ENCODE data around the gene PVALEF. TPM values are rescaled to one million over a fixed set of nuclear protein-coding genes. Genes with fewer than 3 reads are reported as not detected.

PVALEF gene
- total RNA-seq, 1 donor from 2014 or later, result 0.29 TPM

GRCh38 chr17:81129289-81129688 is 36.0 kb upstream of the PVALEF start:
- DNase-seq, result no peak
- Mint-ChIP-seq H3K4me1 (ENCODE audit: low read depth, unreplicated experiment) (peaks cover 4% of the 10 kb centered on the region), H3K27ac (ENCODE audit: unreplicated experiment) (no peak overlapping the region)

DNA sequence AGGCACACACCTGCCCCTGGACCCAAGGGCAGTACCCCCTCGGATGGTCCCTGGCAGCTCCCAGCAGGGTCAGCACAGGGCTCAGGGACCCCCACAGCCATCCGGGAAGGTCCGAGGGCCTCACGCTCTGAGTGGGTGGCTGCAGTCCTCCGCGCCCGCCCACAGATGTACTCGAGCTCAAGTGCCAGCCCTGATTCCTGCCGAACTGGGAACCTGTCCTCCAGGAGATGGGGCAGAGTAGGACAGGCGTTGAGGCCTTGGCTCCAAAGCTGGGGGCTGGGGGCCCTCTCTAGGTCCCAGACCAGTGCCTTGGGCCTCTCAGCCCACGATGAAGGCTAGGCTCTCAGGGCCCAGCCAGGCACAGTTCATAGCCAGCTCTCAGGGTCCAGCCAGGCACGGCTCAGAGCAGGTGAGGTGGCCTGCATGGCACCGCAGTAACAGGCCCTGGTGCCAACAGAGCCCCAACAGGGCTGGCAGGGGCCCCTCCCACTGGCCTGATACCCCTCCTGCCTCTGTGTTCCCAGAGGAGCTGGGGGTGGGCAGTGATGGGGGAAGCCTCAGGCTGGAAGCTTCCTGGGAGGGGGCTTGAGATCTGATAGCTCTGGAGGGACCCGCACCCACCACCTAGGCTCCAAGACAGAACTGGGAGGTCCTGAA is 35.5 kb upstream of the PVALEF start:
- H3K27me3 Mint-ChIP-seq (ENCODE audit: unreplicated experiment), result no peaks in the 10 kb centered on the region
- no peak overlapping the region for H3K27ac Mint-ChIP-seq (ENCODE audit: unreplicated experiment)
- TF ChIP-seq, protein P1, sequence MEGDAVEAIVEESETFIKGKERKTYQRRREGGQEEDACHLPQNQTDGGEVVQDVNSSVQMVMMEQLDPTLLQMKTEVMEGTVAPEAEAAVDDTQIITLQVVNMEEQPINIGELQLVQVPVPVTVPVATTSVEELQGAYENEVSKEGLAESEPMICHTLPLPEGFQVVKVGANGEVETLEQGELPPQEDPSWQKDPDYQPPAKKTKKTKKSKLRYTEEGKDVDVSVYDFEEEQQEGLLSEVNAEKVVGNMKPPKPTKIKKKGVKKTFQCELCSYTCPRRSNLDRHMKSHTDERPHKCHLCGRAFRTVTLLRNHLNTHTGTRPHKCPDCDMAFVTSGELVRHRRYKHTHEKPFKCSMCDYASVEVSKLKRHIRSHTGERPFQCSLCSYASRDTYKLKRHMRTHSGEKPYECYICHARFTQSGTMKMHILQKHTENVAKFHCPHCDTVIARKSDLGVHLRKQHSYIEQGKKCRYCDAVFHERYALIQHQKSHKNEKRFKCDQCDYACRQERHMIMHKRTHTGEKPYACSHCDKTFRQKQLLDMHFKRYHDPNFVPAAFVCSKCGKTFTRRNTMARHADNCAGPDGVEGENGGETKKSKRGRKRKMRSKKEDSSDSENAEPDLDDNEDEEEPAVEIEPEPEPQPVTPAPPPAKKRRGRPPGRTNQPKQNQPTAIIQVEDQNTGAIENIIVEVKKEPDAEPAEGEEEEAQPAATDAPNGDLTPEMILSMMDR (IDR thresholded peaks at IDR 0.05; ENCODE audit: partially characterized antibody, unreplicated experiment), result no peak
- H3K4me3 Mint-ChIP-seq (ENCODE audit: unreplicated experiment), result no peak overlapping the region
- peaks cover 4% of the 10 kb centered on the region for H3K4me1 Mint-ChIP-seq (ENCODE audit: low read depth, unreplicated experiment)
- no peaks in the 10 kb centered on the region for H3K36me3 Mint-ChIP-seq (ENCODE audit: unreplicated experiment)
- H3K9me3 Mint-ChIP-seq (ENCODE audit: unreplicated experiment), result peaks cover 2% of the 10 kb centered on the region
- no peak for DNase-seq

More at GRCh38 chr17:81129289-81129688, 36.0 kb upstream of the PVALEF start:
- Mint-ChIP-seq H3K36me3 (ENCODE audit: unreplicated experiment) (no peaks in the 10 kb centered on the region), H3K9me3 (ENCODE audit: unreplicated experiment) (peaks cover 2% of the 10 kb centered on the region), H3K4me3 (ENCODE audit: unreplicated experiment) (peak overlapping the region; percentile 20), H3K27me3 (ENCODE audit: unreplicated experiment) (no peaks in the 10 kb centered on the region)
- TF ChIP-seq, protein P1 (IDR thresholded peaks at IDR 0.05; ENCODE audit: partially characterized antibody, unreplicated experiment), result no peak

DNA sequence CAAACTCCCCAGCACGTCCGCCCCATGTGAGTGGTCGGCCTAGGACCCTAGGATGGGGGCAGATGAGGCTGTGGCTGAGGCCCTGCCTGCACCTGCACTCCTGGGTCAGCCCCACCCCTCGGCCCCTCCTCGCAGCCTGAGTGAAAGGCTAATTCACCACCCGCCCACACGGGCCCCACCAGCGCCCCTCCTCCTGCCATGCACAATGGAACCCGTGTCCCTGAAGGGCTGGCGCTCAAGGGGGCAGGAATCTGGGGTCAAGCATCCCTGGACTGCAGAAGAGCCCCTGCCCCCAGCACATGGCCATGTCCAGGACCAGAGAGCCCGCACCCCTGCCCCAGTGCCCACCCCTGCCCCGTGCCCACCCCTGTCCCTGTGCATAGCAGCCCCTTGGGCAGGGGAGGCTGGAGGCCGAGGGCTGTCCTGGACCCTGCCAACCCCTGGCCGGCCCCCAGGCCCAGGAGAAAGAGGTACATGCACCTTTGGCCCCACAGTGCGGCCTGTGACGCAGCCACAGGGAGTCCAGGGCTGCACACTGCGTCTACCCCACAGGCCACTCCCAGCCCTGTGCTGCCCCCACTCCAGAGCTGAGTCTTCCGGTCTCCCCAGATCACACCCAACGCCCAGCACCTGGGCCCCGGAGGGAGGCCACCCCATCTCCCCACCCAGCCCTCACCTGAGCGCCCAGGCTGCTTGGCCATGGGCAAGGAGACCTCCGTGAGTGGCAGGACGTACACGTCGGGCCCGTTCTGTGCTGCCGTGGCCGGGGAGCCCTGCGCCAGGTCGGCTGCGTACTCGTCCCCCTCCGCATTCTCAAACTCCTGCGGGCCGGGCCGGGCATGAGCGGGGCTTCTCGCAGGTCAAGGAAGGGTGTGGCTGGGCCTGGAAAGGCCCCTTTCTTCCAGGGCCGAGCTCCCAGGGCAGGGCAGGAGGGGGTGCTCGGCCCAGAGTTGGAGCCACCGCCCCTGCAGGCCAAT is 34.6 kb upstream of the PVALEF start:
- peaks cover 1% of the 10 kb centered on the region for H3K27me3 Mint-ChIP-seq (ENCODE audit: unreplicated experiment)
- no peak overlapping the region for H3K4me3 Mint-ChIP-seq (ENCODE audit: unreplicated experiment)
- TF ChIP-seq, protein P1 (IDR thresholded peaks at IDR 0.05; ENCODE audit: partially characterized antibody, unreplicated experiment), result no peak
- H3K9me3 Mint-ChIP-seq (ENCODE audit: unreplicated experiment), result peaks cover 2% of the 10 kb centered on the region
- H3K27ac Mint-ChIP-seq (ENCODE audit: unreplicated experiment), result no peak overlapping the region
- no peak for DNase-seq
- H3K4me1 Mint-ChIP-seq (ENCODE audit: low read depth, unreplicated experiment), result peaks cover 4% of the 10 kb centered on the region
- no peaks in the 10 kb centered on the region for H3K36me3 Mint-ChIP-seq (ENCODE audit: unreplicated experiment)

DNA sequence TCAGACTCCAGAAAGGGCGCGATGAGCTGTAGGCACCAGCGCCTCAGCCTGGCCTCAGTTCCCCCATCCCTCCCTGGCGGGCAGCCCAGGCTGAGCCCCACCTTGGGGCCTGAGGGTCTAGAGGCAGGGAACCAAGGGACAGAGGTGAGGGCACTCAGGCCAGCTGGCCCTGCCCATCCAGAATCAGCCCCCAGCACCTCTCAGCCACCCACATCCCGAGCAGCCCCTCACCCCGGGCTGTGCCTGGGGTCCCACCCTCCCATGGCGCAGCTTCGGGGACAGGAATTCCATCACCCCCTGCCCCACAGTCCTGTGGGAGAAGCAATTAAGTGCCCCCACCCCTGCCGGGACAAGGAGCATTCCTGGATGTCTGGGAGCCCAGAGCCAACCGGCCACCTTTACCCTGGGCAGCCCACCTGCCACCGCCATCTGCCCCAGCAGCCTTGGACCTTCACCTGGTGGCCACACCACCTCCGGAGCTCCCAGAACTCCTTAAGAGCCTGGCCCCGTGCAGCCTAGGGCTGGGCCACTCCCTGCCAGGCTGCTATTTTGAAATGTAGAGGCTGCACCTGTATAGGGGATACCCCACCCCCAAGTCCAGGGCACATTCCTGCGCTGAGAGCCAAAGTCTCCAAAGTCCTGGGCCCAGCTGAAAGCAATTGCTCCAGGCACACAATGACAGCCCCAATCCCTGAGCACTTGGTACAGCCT is 33.7 kb upstream of the PVALEF start:
- DNase-seq, result no peak
- Mint-ChIP-seq H3K36me3 (ENCODE audit: unreplicated experiment) (no peaks in the 10 kb centered on the region), H3K4me3 (ENCODE audit: unreplicated experiment) (no peak overlapping the region), H3K27me3 (ENCODE audit: unreplicated experiment) (peaks cover 1% of the 10 kb centered on the region), H3K27ac (ENCODE audit: unreplicated experiment) (no peak overlapping the region), H3K9me3 (ENCODE audit: unreplicated experiment) (peaks cover 2% of the 10 kb centered on the region), H3K4me1 (ENCODE audit: low read depth, unreplicated experiment) (peaks cover 4% of the 10 kb centered on the region)
- TF ChIP-seq, protein P1 (IDR thresholded peaks at IDR 0.05; ENCODE audit: partially characterized antibody, unreplicated experiment), result no peak

Measured in glutamatergic neuron (in vitro differentiated cells).